Ovary (tissue), 9 donors: ENCODE results near the gene GLA. TPM values are rescaled to one million over a fixed set of nuclear protein-coding genes. Genes with fewer than 3 reads are reported as not detected.

Source experiments
- DNase-seq, 5 donors: peaks; one replicate each; pipeline ENCODE4 v3.0.0-alpha.2; 2019 to 2020
- H3K27ac ChIP-seq, 2 donors: fragments of 200-600 bp; one replicate each; pipeline versions ENCODE4 v1.5.1 to v1.8.0; 2019 to 2022
- H3K27me3 ChIP-seq: fragments of 200-600 bp; one replicate; pipeline ENCODE4 v1.8.0; 2022
- H3K36me3 ChIP-seq: fragments of 200-600 bp; sonication (generic); one replicate; pipeline ENCODE4 v1.5.1; 2019
- H3K4me1 ChIP-seq: one replicate; pipeline ENCODE4 v1.8.1; 2013; ENCODE audit warnings: mild to moderate bottlenecking, moderate library complexity; ENCODE audit not compliant: insufficient read depth
- H3K4me3 ChIP-seq: fragments of 200-600 bp; sonication (generic); one replicate; pipeline ENCODE4 v1.5.1; 2017
- H3K9me3 ChIP-seq, 2 donors: fragments of 200-600 bp in 1 of 2; sonication (generic) in 1 of 2; one replicate each; pipeline versions ENCODE4 v1.5.1 to v1.8.1; 2013 to 2019; ENCODE audit warnings: mild to moderate bottlenecking in 1 of 2, moderate library complexity in 1 of 2
- CTCF ChIP-seq, 3 donors: fragments of 450-650 bp in 2 of 3; fragments of 200-600 bp in 1 of 3; IDR thresholded peaks; one replicate each; pipeline versions ENCODE4 v1.5.1 to v1.8.0; 2016 to 2022; ENCODE audit warnings: antibody characterized with exemption in 3 of 3, mild to moderate bottlenecking in 1 of 3
- EP300 ChIP-seq: sonication (generic); formaldehyde crosslinking; IDR thresholded peaks from one replicate; pipeline ENCODE4 v1.6.1; 2017; ENCODE audit warnings: antibody characterized with exemption
- POLR2A ChIP-seq: fragments of 450-650 bp; IDR thresholded peaks from one replicate; pipeline ENCODE4 v1.6.1; 2017; ENCODE audit warnings: antibody characterized with exemption, mild to moderate bottlenecking, moderate library complexity
- WGBS, 3 donors: extraction: QIAGEN DNeasy Blood & Tissue Kit in 1 of 3; methylation state at CpG; one replicate each; pipeline versions ENCODE4 v1.1.5 to v1.1.7; 2013 to 2017; 5-methylcytosine and 5-hydroxymethylcytosine counted together
- intact Hi-C, 4 donors: fragments of 100-400 bp; cut with DNase I; formaldehyde crosslinking; loops; one replicate each; pipeline versions ENCODE4 v1.11.0 to v1.15.1; 2022 to 2023
- polyA plus RNA-seq, 2 donors: library from polyadenylated mRNA; stranded (reverse); fragments of 200-250 nt in 1 of 2; fragments of 350-450 nt in 1 of 2; fragmentation: Illumina TruSeq in 1 of 2; extraction: RNeasy Lipid Tissue Mini Kit (QIAGEN cat#74804) in 1 of 2; gene quantifications; one replicate each; pipeline ENCODE4 v1.2.3, GENCODE V29; 2013 to 2014
- total RNA-seq, 7 donors: library from RNA; depleted of rRNA in 2 of 7; stranded (reverse); fragments of >200 nt in 2 of 7; fragmentation: NEBNext Ultra II Directional in 3 of 7; extraction: Animal tissue kit (Norgen Biotek cat#: 25700) in 3 of 7; gene quantifications; one replicate each; pipeline versions ENCODE4 v1.1.0 to v1.2.4, GENCODE V29; 2016 to 2023
- donor health status: DM: no; HTN: no; CAD: no; lungs with moderate emphysema.
- donor health status: DM: no; HTN: no; CAD: no.
- donor health status: Bipolar disorder and iron deficiency.
- donor health status: DM: yes; HTN: yes; CAD: no.
- donor health status: DM: no; HTN: no; CAD: no.
- donor health status: DM: yes; HTN: yes; CAD: no.

GLA gene
- total and polyA plus RNA-seq, 9 donors, result 10.1 to 29.9 (median 17.0) TPM

- Histone ChIP-seq H3K4me3 (peak overlapping the region; percentile 65), H3K36me3 (no peaks in the 10 kb centered on the region), H3K4me1 (no peaks in the 10 kb centered on the region), H3K9me3 (no peaks in the 10 kb centered on the region), H3K27ac (no peak overlapping the region), H3K27me3 (no peaks in the 10 kb centered on the region)
- TF ChIP-seq POLR2A (no peak), CTCF (IDR thresholded peaks at IDR 0.05) (no peak), EP300 (no peak)
- 26 to 34% (median 29%) methylated on average over 4 of the region's 4 CpGs for WGBS, 3 donors
- no peak for DNase-seq
- intact Hi-C loops, result no loop called here
Observed at GRCh38 chrX:101349193-101349562, 58.5 kb downstream of the GLA start.

- Histone ChIP-seq H3K27ac (peak within 1 kb of the TSS; percentile 69 to 91), H3K4me1 (no peaks in the 10 kb centered on the region), H3K36me3 (no peaks in the 10 kb centered on the region), H3K9me3 (no peaks in the 10 kb centered on the region), H3K4me3 (peak within 1 kb of the TSS; percentile 65), H3K27me3 (no peaks in the 10 kb centered on the region)
- TF ChIP-seq CTCF (IDR thresholded peaks at IDR 0.05) (no peak), POLR2A (no peak)
- WGBS, 3 donors, result 24 to 39% (median 32%) methylated on average over 54 to 55 of the region's 55 CpGs
- DNase-seq, result peak; percentile 69 to 84 (median 75)
- intact Hi-C loops, result no loop called here
Observed at GRCh38 chrX:101348452-101349192, 59.1 kb downstream of the GLA start, which contains the start of gene TIMM8A. Gene TIMM8A (minus strand): TSS chrX:101348742. CDS start chrX:101348664, 78 bp downstream.

GRCh38 chrX:101347859-101348451 lies 59.8 kb downstream of the GLA start:
- intact Hi-C loops, result no loop called here
- TF ChIP-seq POLR2A (no peak), CTCF (IDR thresholded peaks at IDR 0.05) (no peak), EP300 (no peak)
- WGBS, 3 donors, result 30 to 35% (median 32%) methylated on average over 13 to 14 of the region's 14 CpGs

More at GRCh38 chrX:101347859-101348451, 59.8 kb downstream of the GLA start:
- Histone ChIP-seq H3K4me1 (no peaks in the 10 kb centered on the region), H3K4me3 (peak overlapping the region; percentile 65), H3K36me3 (no peaks in the 10 kb centered on the region), H3K27ac (peak overlapping the region in 1 of 2 donors; percentile 69), H3K9me3 (no peaks in the 10 kb centered on the region), H3K27me3 (no peaks in the 10 kb centered on the region)
- no peak for DNase-seq

Other genes starting within 250 kb of the GLA start
- gene DRP2, start 188.1 kb downstream of the GLA start, total RNA-seq, result 1 to 10 TPM in 2 of 7 donors, under 1 TPM in 5; 0.34 to 2.4 (median 0.60) TPM
- 1 to 10 TPM in 1 of 2 donors, under 1 TPM in 1; 0.93 to 1.5 TPM for gene DRP2, start 188.1 kb downstream of the GLA start, polyA plus RNA-seq
- gene TAF7L, start 116.6 kb downstream of the GLA start, total RNA-seq, result under 1 TPM in 2 of 7 donors, not detected in 5; 0.10 to 0.36 TPM
- gene TAF7L, start 116.6 kb downstream of the GLA start, polyA plus RNA-seq, result under 1 TPM; 0.04 to 0.25 TPM
- gene TIMM8A, start 59.2 kb downstream of the GLA start, total RNA-seq, result 10 to 100 TPM in 3 of 7 donors, 1 to 10 TPM in 4; 4.7 to 13.3 (median 10.0) TPM
- gene TIMM8A, start 59.2 kb downstream of the GLA start, polyA plus RNA-seq, result 1 to 10 TPM; 6.0 to 7.0 TPM
- 1 to 10 TPM in 5 of 7 donors, under 1 TPM in 2; 0.81 to 4.3 (median 1.3) TPM for gene BTK, start 21.7 kb downstream of the GLA start, total RNA-seq
- 1 to 10 TPM in 1 of 2 donors, under 1 TPM in 1; 0.81 to 7.5 TPM for gene BTK, start 21.7 kb downstream of the GLA start, polyA plus RNA-seq
- 1,000 to 10,000 TPM in 1 of 7 donors, 100 to 1,000 TPM in 6; 405 to 2,882 (median 518) TPM for gene RPL36A, start 16.9 kb downstream of the GLA start, total RNA-seq
- gene RPL36A, start 16.9 kb downstream of the GLA start, polyA plus RNA-seq, result 1,000 to 10,000 TPM; 3,045 to 5,275 TPM
- gene HNRNPH2, start 297 bp upstream of the GLA start, total RNA-seq, result 10 to 100 TPM; 46.4 to 79.6 (median 63.3) TPM
- gene HNRNPH2, start 297 bp upstream of the GLA start, polyA plus RNA-seq, result 10 to 100 TPM; 52.9 to 73.1 TPM
- gene ARMCX4, start 77.5 kb upstream of the GLA start, total RNA-seq, result 10 to 100 TPM; 17.3 to 47.5 (median 32.0) TPM
- gene ARMCX4, start 77.5 kb upstream of the GLA start, polyA plus RNA-seq, result 10 to 100 TPM; 18.8 to 19.3 TPM
- 10 to 100 TPM; 33.7 to 58.2 (median 48.0) TPM for gene ARMCX1, start 142.6 kb upstream of the GLA start, total RNA-seq
- gene ARMCX1, start 142.6 kb upstream of the GLA start, polyA plus RNA-seq, result 10 to 100 TPM; 53.8 TPM
- gene ARMCX6, start 210.1 kb upstream of the GLA start, total RNA-seq, result 10 to 100 TPM; 13.7 to 38.3 (median 34.9) TPM
- gene ARMCX6, start 210.1 kb upstream of the GLA start, polyA plus RNA-seq, result 10 to 100 TPM; 29.7 to 76.8 TPM
- gene ARMCX3, start 215.2 kb upstream of the GLA start, total RNA-seq, result 10 to 100 TPM; 37.8 to 68.8 (median 57.6) TPM
- 10 to 100 TPM; 37.5 to 56.5 TPM for gene ARMCX3, start 215.2 kb upstream of the GLA start, polyA plus RNA-seq